OCI-LY3 (cell line): ENCODE measurements around the gene LHPP.

Experiments used
- H2AFZ ChIP-seq: fragments of 200-600, 300-600 bp; shearing (Covaris generic); 2 replicates; pipeline ENCODE4 v1.6.0; 2014; ENCODE audit warnings: antibody characterized with exemption, low read depth, low read length
- H3K27ac ChIP-seq: fragments of 200-600, 300-600 bp; sonication (generic); 2 replicates; pipeline ENCODE4 v1.5.1; 2014; ENCODE audit warnings: mild to moderate bottlenecking, low read length, moderate library complexity, mixed read lengths
- H3K27me3 ChIP-seq: fragments of 200-600, 300-600 bp; sonication (generic); 2 replicates; pipeline ENCODE4 v1.6.1; 2014; ENCODE audit warnings: low read depth, low read length, mixed read lengths
- H3K36me3 ChIP-seq: fragments of 200-600, 300-600 bp; sonication (generic); replicated peaks from 2 replicates; pipeline ENCODE3; 2014; ENCODE audit warnings: low read depth, low read length, mixed read lengths
- H3K4me1 ChIP-seq: fragments of 300-600, 200-600 bp; sonication (generic); 2 replicates; pipeline ENCODE4 v1.6.1; 2014; ENCODE audit warnings: low read length, mixed read lengths
- H3K4me2 ChIP-seq: fragments of 200-600, 300-600 bp; sonication (generic); 2 replicates; pipeline ENCODE4 v1.6.1; 2014; ENCODE audit warnings: low read length, mixed read lengths
- H3K4me3 ChIP-seq: fragments of 300-600, 200-600 bp; sonication (generic); 2 replicates; pipeline ENCODE4 v1.5.1; 2014; ENCODE audit warnings: antibody characterized with exemption, mild to moderate bottlenecking, low read length, moderate library complexity
- H3K79me2 ChIP-seq: fragments of 300-600, 200-600 bp; shearing (Covaris generic); 2 replicates; pipeline ENCODE4 v1.6.1; 2014; ENCODE audit warnings: mild to moderate bottlenecking, low read length, mixed read lengths
- H3K9ac ChIP-seq: fragments of 300-600, 200-600 bp; shearing (Covaris generic); 2 replicates; pipeline ENCODE4 v1.6.0; 2014; ENCODE audit warnings: mild to moderate bottlenecking, low read length, moderate library complexity
- H3K9me3 ChIP-seq: fragments of 200-600, 300-600 bp; shearing (Covaris generic); 2 replicates; pipeline ENCODE4 v1.6.1; 2014; ENCODE audit warnings: low read length, mixed read lengths; ENCODE audit not compliant: insufficient read depth
- H4K20me1 ChIP-seq: fragments of 200-600, 300-600 bp; sonication (generic); 2 replicates; pipeline ENCODE4 v1.6.1; 2016; ENCODE audit warnings: low read length, mixed read lengths; ENCODE audit not compliant: insufficient read depth
- CTCF ChIP-seq: fragments of 200-600, 300-600 bp; sonication (generic); IDR thresholded peaks from 2 replicates; pipeline ENCODE4 v1.5.1; 2014; ENCODE audit warnings: antibody characterized with exemption, low read length, low read depth
- EZH2phosphoT487 ChIP-seq: fragments of 200-600 bp; shearing (Covaris generic); IDR thresholded peaks from 2 replicates; pipeline ENCODE4 v1.6.1; 2018; ENCODE audit warnings: antibody characterized with exemption, mixed run types, low read depth

Gene LHPP

GRCh38 chr10:124654686-124655085 lies 193.1 kb downstream of the LHPP start:
- H3K27ac ChIP-seq = no peak overlapping the region
- H3K27me3 ChIP-seq = no peaks in the 10 kb centered on the region
- H3K36me3 ChIP-seq = peaks cover 3% of the 10 kb centered on the region
- H3K4me3 ChIP-seq = no peak overlapping the region
- H3K4me2 ChIP-seq = no peak overlapping the region
- H4K20me1 ChIP-seq = peaks cover 54% of the 10 kb centered on the region
- H2AFZ ChIP-seq = no peak overlapping the region
- peaks cover 6% of the 10 kb centered on the region; the same call in 1 of the 2 replicates for H3K79me2 ChIP-seq
- TF ChIP-seq EZH2phosphoT487 = no peak
- TF ChIP-seq CTCF = no peak
- H3K4me1 ChIP-seq = peaks cover 16% of the 10 kb centered on the region
- H3K9ac ChIP-seq = no peak overlapping the region
- H3K9me3 ChIP-seq = no peaks in the 10 kb centered on the region

- TF ChIP-seq CTCF (no peak), EZH2phosphoT487 (no peak)
- Histone ChIP-seq H3K4me2 (no peak overlapping the region), H3K9ac (no peak overlapping the region), H2AFZ (no peak overlapping the region), H3K4me3 (no peak overlapping the region), H4K20me1 (peaks cover 52% of the 10 kb centered on the region), H3K9me3 (no peaks in the 10 kb centered on the region), H3K79me2 (peaks cover 8% of the 10 kb centered on the region; the same call in 1 of the 2 replicates), H3K4me1 (peaks cover 14% of the 10 kb centered on the region), H3K27me3 (no peaks in the 10 kb centered on the region), H3K36me3 (peaks cover 3% of the 10 kb centered on the region), H3K27ac (no peak overlapping the region)
These were observed 193.8 kb downstream of the LHPP start for GRCh38 chr10:124655191-124656112.

GRCh38 chr10:124656113-124656490 lies 194.5 kb downstream of the LHPP start:
- Histone ChIP-seq H3K4me3 (no peak overlapping the region), H3K79me2 (peaks cover 9% of the 10 kb centered on the region; the same call in 1 of the 2 replicates), H3K27me3 (no peaks in the 10 kb centered on the region), H2AFZ (no peak overlapping the region), H3K4me2 (no peak overlapping the region), H3K27ac (no peak overlapping the region), H3K36me3 (peaks cover 3% of the 10 kb centered on the region), H3K9ac (no peak overlapping the region), H4K20me1 (peaks cover 48% of the 10 kb centered on the region), H3K4me1 (peaks cover 8% of the 10 kb centered on the region), H3K9me3 (no peaks in the 10 kb centered on the region)
- TF ChIP-seq EZH2phosphoT487 = no peak
- no peak for TF ChIP-seq CTCF

- Histone ChIP-seq H3K4me1 (peaks cover 3% of the 10 kb centered on the region), H3K27ac (no peak overlapping the region), H3K27me3 (no peaks in the 10 kb centered on the region), H2AFZ (no peak overlapping the region), H3K4me2 (no peak overlapping the region), H3K4me3 (no peak overlapping the region), H3K36me3 (peaks cover 3% of the 10 kb centered on the region), H3K9ac (no peak overlapping the region), H4K20me1 (peaks cover 48% of the 10 kb centered on the region), H3K9me3 (no peaks in the 10 kb centered on the region), H3K79me2 (peaks cover 9% of the 10 kb centered on the region; the same call in 1 of the 2 replicates)
- TF ChIP-seq CTCF (no peak), EZH2phosphoT487 (no peak)
These were observed 194.9 kb downstream of the LHPP start for GRCh38 chr10:124656541-124656940.
